Measurements from ENCODE around the gene RASA3.

Gene RASA3

GRCh38 chr13:114124431-114124830 is 8.0 kb downstream of the RASA3 start:
- TF ChIP-seq CTCF (IDR thresholded peaks at IDR 0.05; ENCODE audit: low read depth, low read length, missing control alignments) = no peak
- H3K4me3 ChIP-seq (ENCODE audit: low read depth, low read length) = no peak overlapping the region
- DNase-seq (ENCODE audit: low read depth) = no peak

- no peak for DNase-seq (ENCODE audit: low read depth)
- no peak for TF ChIP-seq CTCF (IDR thresholded peaks at IDR 0.05; ENCODE audit: low read depth, low read length, missing control alignments)
- H3K4me3 ChIP-seq (ENCODE audit: low read depth, low read length) = no peak overlapping the region
Measured at GRCh38 chr13:114123876-114124275, 8.5 kb downstream of the RASA3 start.

GRCh38 chr13:114123448-114123847 is 9.0 kb downstream of the RASA3 start:
- no peak for DNase-seq (ENCODE audit: low read depth)
- no peak for TF ChIP-seq CTCF (IDR thresholded peaks at IDR 0.05; ENCODE audit: low read depth, low read length, missing control alignments)
- no peak overlapping the region for H3K4me3 ChIP-seq (ENCODE audit: low read depth, low read length)

- no peak for TF ChIP-seq CTCF (IDR thresholded peaks at IDR 0.05; ENCODE audit: low read depth, low read length, missing control alignments)
- DNase-seq (ENCODE audit: low read depth) = no peak
- no peak overlapping the region for H3K4me3 ChIP-seq (ENCODE audit: low read depth, low read length)
Measured at GRCh38 chr13:114122591-114123211, 9.7 kb downstream of the RASA3 start.

- no peak for DNase-seq (ENCODE audit: low read depth)
Measured at GRCh38 chr13:114122127-114122511, 10.3 kb downstream of the RASA3 start.

GRCh38 chr13:114121496-114122126 is 10.8 kb downstream of the RASA3 start:
- DNase-seq (ENCODE audit: low read depth) = no peak
- no peak overlapping the region for H3K4me3 ChIP-seq (ENCODE audit: low read depth, low read length)
- TF ChIP-seq CTCF (IDR thresholded peaks at IDR 0.05; ENCODE audit: low read depth, low read length, missing control alignments) = no peak

More at GRCh38 chr13:114122127-114122511, 10.3 kb downstream of the RASA3 start:
- no peak for TF ChIP-seq CTCF (IDR thresholded peaks at IDR 0.05; ENCODE audit: low read depth, low read length, missing control alignments)
- no peak overlapping the region for H3K4me3 ChIP-seq (ENCODE audit: low read depth, low read length)

GRCh38 chr13:114121031-114121430 is 11.4 kb downstream of the RASA3 start:
- DNase-seq (ENCODE audit: low read depth) = no peak
- no peak overlapping the region for H3K4me3 ChIP-seq (ENCODE audit: low read depth, low read length)
- TF ChIP-seq CTCF (IDR thresholded peaks at IDR 0.05; ENCODE audit: low read depth, low read length, missing control alignments) = no peak
